Measurements from ENCODE around the gene RNF215.

DNA sequence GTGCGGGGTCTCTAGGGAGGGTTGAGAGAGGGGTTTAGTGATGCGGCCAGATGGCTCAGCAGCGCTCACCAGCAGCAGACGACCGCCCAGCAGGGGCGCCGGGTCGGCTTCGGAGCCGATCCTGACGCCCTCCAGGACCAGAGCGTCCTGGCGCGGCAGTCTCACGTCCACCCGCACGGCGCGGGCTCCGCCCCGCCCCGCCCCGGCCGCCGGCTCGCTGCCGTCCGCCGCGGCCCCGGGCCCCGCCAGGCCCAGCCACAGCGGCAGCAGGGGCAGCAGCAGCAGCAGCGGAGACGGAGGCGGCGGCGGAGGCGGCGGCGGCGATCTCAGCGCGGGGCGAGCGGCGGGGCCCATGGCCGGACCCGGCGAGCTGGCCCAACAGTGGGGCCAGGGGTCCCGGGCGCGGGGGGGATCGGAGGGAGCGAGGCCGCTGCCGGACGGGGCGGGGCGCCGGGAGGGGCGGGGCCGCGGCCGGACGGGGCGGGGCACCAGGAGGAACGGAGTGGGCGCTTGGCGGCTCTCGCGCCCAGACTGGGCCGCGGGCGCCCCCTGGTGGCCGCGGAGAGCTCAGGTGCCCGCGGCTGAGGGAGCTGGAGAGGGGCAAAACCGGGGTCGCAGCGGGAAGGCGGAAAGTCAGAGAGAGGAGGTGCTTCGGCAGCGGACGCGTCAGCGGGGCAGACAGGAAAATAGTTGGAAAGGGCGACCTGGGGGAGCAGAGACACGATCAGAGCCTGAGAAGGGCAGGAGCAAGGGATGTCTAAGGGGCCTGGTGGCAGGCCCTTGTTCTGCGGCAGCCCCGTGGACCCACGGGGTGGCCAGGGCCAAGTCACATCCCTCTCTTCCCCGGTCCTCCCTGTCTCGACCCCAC, at the start of gene RNF215:
- TF ChIP-seq, protein P1, sequence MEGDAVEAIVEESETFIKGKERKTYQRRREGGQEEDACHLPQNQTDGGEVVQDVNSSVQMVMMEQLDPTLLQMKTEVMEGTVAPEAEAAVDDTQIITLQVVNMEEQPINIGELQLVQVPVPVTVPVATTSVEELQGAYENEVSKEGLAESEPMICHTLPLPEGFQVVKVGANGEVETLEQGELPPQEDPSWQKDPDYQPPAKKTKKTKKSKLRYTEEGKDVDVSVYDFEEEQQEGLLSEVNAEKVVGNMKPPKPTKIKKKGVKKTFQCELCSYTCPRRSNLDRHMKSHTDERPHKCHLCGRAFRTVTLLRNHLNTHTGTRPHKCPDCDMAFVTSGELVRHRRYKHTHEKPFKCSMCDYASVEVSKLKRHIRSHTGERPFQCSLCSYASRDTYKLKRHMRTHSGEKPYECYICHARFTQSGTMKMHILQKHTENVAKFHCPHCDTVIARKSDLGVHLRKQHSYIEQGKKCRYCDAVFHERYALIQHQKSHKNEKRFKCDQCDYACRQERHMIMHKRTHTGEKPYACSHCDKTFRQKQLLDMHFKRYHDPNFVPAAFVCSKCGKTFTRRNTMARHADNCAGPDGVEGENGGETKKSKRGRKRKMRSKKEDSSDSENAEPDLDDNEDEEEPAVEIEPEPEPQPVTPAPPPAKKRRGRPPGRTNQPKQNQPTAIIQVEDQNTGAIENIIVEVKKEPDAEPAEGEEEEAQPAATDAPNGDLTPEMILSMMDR (conservative IDR thresholded peaks at IDR 0.05): peak; percentile 94
- TF ChIP-seq EZH2 (IDR thresholded peaks at IDR 0.05; ENCODE audit: low read depth): no peak
